DOHH2 (cell line): ENCODE results near the gene MAST2.

ENCODE experiments used
- CTCF ChIP-seq: fragments of 200-600 bp; sonication (generic); IDR thresholded peaks from one replicate; pipeline ENCODE4 v1.5.1; 2014; ENCODE audit warnings: antibody characterized with exemption, mild to moderate bottlenecking, low read depth, low read length; ENCODE audit not compliant: poor library complexity, severe bottlenecking
- EZH2phosphoT487 ChIP-seq: fragments of 200-600 bp; sonication (generic); IDR thresholded peaks from 2 replicates; pipeline ENCODE4 v1.6.1; 2017; ENCODE audit warnings: borderline replicate concordance, mild to moderate bottlenecking, antibody characterized with exemption, low read length, moderate library complexity, mixed read lengths

GRCh38 chr1:45857101-45857700 lies 53.8 kb downstream of the MAST2 start:
- TF ChIP-seq CTCF (no peak), EZH2phosphoT487 (no peak)
